Stomach smooth muscle (tissue), 2 donors: ENCODE measurements around the gene CACNA1A.
"Not testable (repeated sequence)": the region's sequence is repeated elsewhere in the genome, so short reads cannot be mapped to it uniquely, and the experiment has no call there.

Source experiments
- H3K27ac ChIP-seq: one replicate; pipeline ENCODE4 v1.7.0; 2013; ENCODE audit warnings: mild to moderate bottlenecking, low read length, inconsistent platforms
- H3K27me3 ChIP-seq, 2 donors: one replicate each; pipeline ENCODE4 v1.7.0; 2013; ENCODE audit warnings: low read length in 2 of 2; ENCODE audit not compliant: insufficient read depth in 2 of 2, control insufficient read depth in 1 of 2
- H3K36me3 ChIP-seq, 2 donors: one replicate each; pipeline ENCODE4 v1.7.0; 2013; ENCODE audit warnings: low read length in 2 of 2; ENCODE audit not compliant: control insufficient read depth in 2 of 2, insufficient read depth in 2 of 2
- H3K4me1 ChIP-seq: one replicate; pipeline ENCODE4 v1.7.0; 2013; ENCODE audit warnings: low read length; ENCODE audit not compliant: control insufficient read depth, insufficient read depth
- H3K4me3 ChIP-seq, 2 donors: one replicate each; pipeline ENCODE4 v1.7.0; 2013; ENCODE audit warnings: low read length in 2 of 2
- H3K9ac ChIP-seq, 2 donors: one replicate each; pipeline ENCODE4 v1.7.0; 2013; ENCODE audit warnings: low read length in 2 of 2, mild to moderate bottlenecking in 1 of 2
- H3K9me3 ChIP-seq, 2 donors: one replicate each; pipeline ENCODE4 v1.7.0; 2013; ENCODE audit warnings: low read length in 2 of 2; ENCODE audit not compliant: control insufficient read depth in 2 of 2
- donor health status: healthy.
- donor health status: Pancreatic carcinoma.

Gene CACNA1A

DNA sequence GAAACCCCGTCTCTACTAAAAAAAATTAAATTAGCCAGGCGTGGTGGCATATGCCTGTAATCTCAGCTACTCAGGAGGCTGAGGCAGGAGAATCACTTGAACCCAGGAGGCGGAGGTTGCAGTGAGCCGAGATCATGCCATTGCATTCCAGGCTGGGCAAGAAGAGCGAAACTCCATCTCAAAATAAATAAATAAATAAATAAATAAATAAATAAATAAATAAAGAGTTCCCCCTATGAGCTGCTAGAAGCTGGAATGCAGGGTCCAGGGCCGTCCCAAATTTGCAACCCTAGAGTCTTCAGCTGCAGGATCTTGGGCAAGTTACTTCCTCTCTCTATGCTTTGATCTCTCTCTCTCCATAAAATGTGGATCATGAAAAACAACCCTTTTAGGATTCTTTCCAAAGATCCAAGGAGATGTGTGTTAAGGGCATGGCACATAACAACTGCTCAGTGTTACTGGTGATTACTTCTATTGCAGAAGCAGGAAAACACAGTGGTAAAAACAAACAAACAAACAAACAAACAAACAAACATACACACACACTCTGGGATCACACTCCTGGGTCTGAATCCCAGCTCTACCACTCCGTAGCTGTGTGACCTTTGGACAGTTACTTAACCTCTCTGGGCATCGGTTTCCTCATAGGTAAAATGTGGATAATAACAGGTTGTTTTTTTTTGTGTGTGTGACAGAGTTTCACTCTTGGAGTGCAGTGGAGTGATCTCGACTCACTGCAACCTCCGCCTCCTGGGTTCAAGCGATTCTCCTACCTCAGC is 78.8 kb downstream of the CACNA1A start:
- Histone ChIP-seq H3K9ac (no peak overlapping the region), H3K4me1 (no peaks in the 10 kb centered on the region), H3K36me3 (no peaks in the 10 kb centered on the region), H3K27me3 (peaks cover 4 to 5% of the 10 kb centered on the region in 2 donors), H3K27ac (no peak overlapping the region), H3K9me3 (peaks cover 13 to 17% of the 10 kb centered on the region in 2 donors), H3K4me3 (no peak overlapping the region)

- H3K9ac ChIP-seq, H3K36me3 ChIP-seq, H3K4me3 ChIP-seq, H3K27me3 ChIP-seq, H3K4me1 ChIP-seq, H3K27ac ChIP-seq: not testable (repeated sequence)
- H3K9me3 ChIP-seq: peaks cover 17 to 21% of the 10 kb centered on the region in 2 donors
Observed at GRCh38 chr19:13425875-13426274, 80.4 kb downstream of the CACNA1A start.

DNA sequence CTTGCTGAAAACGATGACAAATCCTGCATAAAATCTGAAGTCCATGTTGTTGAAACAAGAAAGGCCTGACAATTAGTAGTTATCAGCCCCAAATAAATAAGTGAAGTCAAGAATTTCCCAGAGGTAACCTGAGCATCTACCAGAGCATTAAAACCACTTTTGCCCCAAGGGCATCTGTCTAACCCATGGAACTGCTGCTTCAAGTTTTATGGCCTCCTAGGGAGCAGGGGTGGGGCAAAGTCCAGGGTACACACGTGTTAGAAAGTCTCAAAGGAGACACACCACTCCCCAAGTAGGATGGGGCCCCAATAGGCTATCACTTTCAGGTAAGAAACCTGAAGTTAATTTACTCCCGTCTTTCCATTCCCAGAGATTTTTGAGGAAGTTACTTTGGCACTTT is 81.1 kb downstream of the CACNA1A start:
- H3K4me1 ChIP-seq: no peaks in the 10 kb centered on the region
- H3K27me3 ChIP-seq: peaks cover 4 to 5% of the 10 kb centered on the region in 2 donors
- H3K9me3 ChIP-seq: peaks cover 20 to 28% of the 10 kb centered on the region in 2 donors
- H3K27ac ChIP-seq: no peak overlapping the region
- H3K9ac ChIP-seq: no peak overlapping the region
- no peaks in the 10 kb centered on the region for H3K36me3 ChIP-seq
- no peak overlapping the region for H3K4me3 ChIP-seq

DNA sequence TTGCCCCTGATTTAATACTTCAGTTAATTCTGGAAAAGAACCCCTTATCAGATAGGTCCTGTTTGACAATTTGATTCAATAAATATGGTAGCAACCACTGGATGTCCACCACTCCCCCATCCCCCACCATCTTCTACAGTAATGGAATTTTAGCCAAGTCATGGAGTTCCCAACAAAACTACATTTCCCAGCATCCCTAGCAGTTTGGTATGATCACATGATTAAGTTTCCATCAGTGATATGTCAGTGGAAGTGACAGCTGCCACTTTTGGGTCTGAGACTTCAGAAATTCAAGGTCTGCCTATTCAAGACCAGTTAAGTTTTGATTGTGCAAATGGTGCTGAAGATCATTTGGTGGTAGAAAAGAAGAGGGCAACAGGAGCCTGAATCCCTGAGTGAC is 85.5 kb downstream of the CACNA1A start:
- H3K4me1 ChIP-seq: no peaks in the 10 kb centered on the region
- H3K27me3 ChIP-seq: no peaks in the 10 kb centered on the region
- no peak overlapping the region for H3K9ac ChIP-seq
- peaks cover 11 to 23% of the 10 kb centered on the region in 2 donors for H3K9me3 ChIP-seq
- H3K36me3 ChIP-seq: no peaks in the 10 kb centered on the region
- H3K4me3 ChIP-seq: no peak overlapping the region
- no peak overlapping the region for H3K27ac ChIP-seq

GRCh38 chr19:13417054-13417453 is 89.2 kb downstream of the CACNA1A start:
- Histone ChIP-seq H3K9me3 (peaks cover 5 to 10% of the 10 kb centered on the region in 2 donors), H3K9ac (no peak overlapping the region), H3K4me3 (no peak overlapping the region), H3K36me3 (no peaks in the 10 kb centered on the region), H3K27me3 (no peaks in the 10 kb centered on the region), H3K27ac (no peak overlapping the region), H3K4me1 (no peaks in the 10 kb centered on the region)

GRCh38 chr19:13411899-13412298 is 94.4 kb downstream of the CACNA1A start:
- Histone ChIP-seq H3K4me3 (no peak overlapping the region), H3K27me3 (peaks cover 2% of the 10 kb centered on the region in 2 donors), H3K27ac (no peak overlapping the region), H3K9me3 (no peaks in the 10 kb centered on the region), H3K9ac (no peak overlapping the region), H3K36me3 (no peaks in the 10 kb centered on the region), H3K4me1 (no peaks in the 10 kb centered on the region)

GRCh38 chr19:13410946-13411345 is 95.3 kb downstream of the CACNA1A start:
- Histone ChIP-seq H3K9ac (no peak overlapping the region), H3K36me3 (no peaks in the 10 kb centered on the region), H3K27me3 (peaks cover 2% of the 10 kb centered on the region in 2 donors), H3K4me3 (no peak overlapping the region), H3K27ac (no peak overlapping the region), H3K4me1 (no peaks in the 10 kb centered on the region), H3K9me3 (no peaks in the 10 kb centered on the region)

GRCh38 chr19:13408889-13409518 is 97.3 kb downstream of the CACNA1A start:
- Histone ChIP-seq H3K4me1 (no peaks in the 10 kb centered on the region), H3K4me3 (no peak overlapping the region), H3K27ac (no peak overlapping the region), H3K9me3 (no peaks in the 10 kb centered on the region), H3K27me3 (peaks cover 2% of the 10 kb centered on the region in 2 donors), H3K36me3 (no peaks in the 10 kb centered on the region), H3K9ac (no peak overlapping the region)

- Histone ChIP-seq H3K9ac (no peak overlapping the region), H3K9me3 (peaks cover 6 to 8% of the 10 kb centered on the region in 2 donors), H3K27ac (no peak overlapping the region)
Observed at GRCh38 chr19:13404236-13404635, 102.0 kb downstream of the CACNA1A start.

DNA sequence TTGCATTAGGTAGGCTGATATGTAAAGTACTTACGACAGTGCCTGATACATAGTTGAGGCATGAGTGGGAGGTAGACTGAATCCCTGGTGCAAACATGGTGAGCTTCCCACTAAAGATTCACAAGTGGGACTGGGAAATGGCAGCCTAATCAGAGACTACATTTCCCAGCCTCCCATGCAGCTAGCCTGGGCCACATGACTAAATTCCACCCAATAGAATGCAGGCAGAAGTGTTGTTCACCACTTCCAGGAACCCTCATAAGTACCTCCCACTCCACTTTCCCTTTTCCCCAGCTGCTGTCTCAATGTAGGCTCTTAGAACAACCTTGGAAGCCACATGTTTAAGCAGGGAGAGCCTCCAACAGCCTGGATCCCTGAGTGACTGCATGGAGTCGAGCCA is 104.9 kb downstream of the CACNA1A start:
- Histone ChIP-seq H3K36me3 (no peaks in the 10 kb centered on the region), H3K4me3 (no peak overlapping the region), H3K9me3 (peaks cover 6 to 16% of the 10 kb centered on the region in 2 donors), H3K27me3 (peaks cover 0 to 5% of the 10 kb centered on the region in 2 donors), H3K27ac (no peak overlapping the region), H3K4me1 (no peaks in the 10 kb centered on the region), H3K9ac (no peak overlapping the region)

More at GRCh38 chr19:13404236-13404635, 102.0 kb downstream of the CACNA1A start:
- Histone ChIP-seq H3K4me1 (no peaks in the 10 kb centered on the region), H3K4me3 (no peak overlapping the region), H3K36me3 (no peaks in the 10 kb centered on the region), H3K27me3 (peaks cover 2 to 4% of the 10 kb centered on the region in 2 donors)

DNA sequence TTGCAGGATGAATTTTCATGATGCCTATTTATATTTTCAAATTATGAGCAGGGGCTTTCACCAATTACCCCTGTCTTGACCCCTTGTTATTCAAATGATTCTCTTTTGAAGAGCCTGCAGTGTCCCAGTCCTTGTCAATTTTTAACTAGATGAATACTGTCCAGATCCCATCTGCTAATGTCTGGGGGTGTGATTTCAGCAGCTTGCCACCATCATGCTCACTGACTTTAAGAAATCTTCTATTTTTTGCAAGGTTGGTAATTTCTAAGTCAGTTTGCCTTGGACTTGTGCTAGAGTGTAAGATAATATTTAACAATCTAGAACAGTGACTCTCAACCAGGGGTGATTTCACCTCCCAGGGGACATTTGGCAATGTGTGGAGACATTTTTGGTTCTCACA is 106.0 kb downstream of the CACNA1A start:
- H3K27me3 ChIP-seq: peaks cover 0 to 5% of the 10 kb centered on the region in 2 donors
- H3K9ac ChIP-seq: no peak overlapping the region
- no peaks in the 10 kb centered on the region for H3K36me3 ChIP-seq
- no peak overlapping the region for H3K27ac ChIP-seq
- no peak overlapping the region for H3K4me3 ChIP-seq
- H3K9me3 ChIP-seq: peaks cover 9 to 16% of the 10 kb centered on the region in 2 donors
- no peaks in the 10 kb centered on the region for H3K4me1 ChIP-seq
